Hepatic stellate cell (primary cell): ENCODE results near the gene MED26.
"Not testable (repeated sequence)": the region's sequence is repeated elsewhere in the genome, so short reads cannot be mapped to it uniquely, and the experiment has no call there.

ENCODE experiments used
- DNase-seq: peaks from one replicate; pipeline ENCODE4 v3.0.0; 2011; ENCODE audit warnings: low spot score

MED26 gene

GRCh38 chr19:16628183-16628983, at the start of gene MED26:
Gene MED26, minus strand, starts transcription at chr19:16628204. Its CDS starts 261 bp downstream, at chr19:16627943.
- peak; percentile 98 for DNase-seq

GRCh38 chr19:16677055-16677454, 49.1 kb upstream of the MED26 start:
- DNase-seq: no peak

- no peak for DNase-seq
Measured at GRCh38 chr19:16676101-16676798, 48.2 kb upstream of the MED26 start.

GRCh38 chr19:16673839-16674238, 45.8 kb upstream of the MED26 start:
- not testable (repeated sequence) for DNase-seq

GRCh38 chr19:16673231-16673630, 45.2 kb upstream of the MED26 start:
- no peak for DNase-seq

GRCh38 chr19:16671652-16672274, 43.8 kb upstream of the MED26 start:
- DNase-seq: no peak

- DNase-seq: no peak
Measured at GRCh38 chr19:16670291-16670690, 42.3 kb upstream of the MED26 start.

GRCh38 chr19:16668702-16669101, 40.7 kb upstream of the MED26 start:
- not testable (repeated sequence) for DNase-seq

- DNase-seq: no peak
Measured at GRCh38 chr19:16668176-16668575, 40.2 kb upstream of the MED26 start.

- peak; percentile 14 for DNase-seq
Measured at GRCh38 chr19:16661480-16662034, 33.6 kb upstream of the MED26 start.

GRCh38 chr19:16660763-16661479, 32.9 kb upstream of the MED26 start, which contains the start of gene TMEM38A:
Gene TMEM38A, plus strand, starts transcription at chr19:16661139. Its CDS starts 79 bp downstream, at chr19:16661218.
- DNase-seq: peak; percentile 30

GRCh38 chr19:16659832-16660708, 32.1 kb upstream of the MED26 start, which contains the start of gene SMIM7:
Gene SMIM7, minus strand, starts transcription at chr19:16660144. Its CDS starts 34 bp downstream, at chr19:16660110.
- peak; percentile 99 for DNase-seq

GRCh38 chr19:16659464-16659831, 31.4 kb upstream of the MED26 start:
- no peak for DNase-seq

- no peak for DNase-seq
Measured at GRCh38 chr19:16657384-16657783, 29.4 kb upstream of the MED26 start.

GRCh38 chr19:16655727-16656126, 27.7 kb upstream of the MED26 start:
- no peak for DNase-seq

- no peak for DNase-seq
Measured at GRCh38 chr19:16654627-16655026, 26.6 kb upstream of the MED26 start.

- DNase-seq: peak; percentile 41
Measured at GRCh38 chr19:16654140-16654539, 26.1 kb upstream of the MED26 start.

- DNase-seq: no peak
Measured at GRCh38 chr19:16652854-16653253, 24.9 kb upstream of the MED26 start.

GRCh38 chr19:16651421-16652188, 23.6 kb upstream of the MED26 start:
- not testable (repeated sequence) for DNase-seq

- no peak for DNase-seq
Measured at GRCh38 chr19:16650821-16651220, 22.8 kb upstream of the MED26 start.
